ENCODE results near the gene NOS3.
"Not testable (repeated sequence)": the region's sequence is repeated elsewhere in the genome, so short reads cannot be mapped to it uniquely, and the experiment has no call there.

NOS3 gene

DNA sequence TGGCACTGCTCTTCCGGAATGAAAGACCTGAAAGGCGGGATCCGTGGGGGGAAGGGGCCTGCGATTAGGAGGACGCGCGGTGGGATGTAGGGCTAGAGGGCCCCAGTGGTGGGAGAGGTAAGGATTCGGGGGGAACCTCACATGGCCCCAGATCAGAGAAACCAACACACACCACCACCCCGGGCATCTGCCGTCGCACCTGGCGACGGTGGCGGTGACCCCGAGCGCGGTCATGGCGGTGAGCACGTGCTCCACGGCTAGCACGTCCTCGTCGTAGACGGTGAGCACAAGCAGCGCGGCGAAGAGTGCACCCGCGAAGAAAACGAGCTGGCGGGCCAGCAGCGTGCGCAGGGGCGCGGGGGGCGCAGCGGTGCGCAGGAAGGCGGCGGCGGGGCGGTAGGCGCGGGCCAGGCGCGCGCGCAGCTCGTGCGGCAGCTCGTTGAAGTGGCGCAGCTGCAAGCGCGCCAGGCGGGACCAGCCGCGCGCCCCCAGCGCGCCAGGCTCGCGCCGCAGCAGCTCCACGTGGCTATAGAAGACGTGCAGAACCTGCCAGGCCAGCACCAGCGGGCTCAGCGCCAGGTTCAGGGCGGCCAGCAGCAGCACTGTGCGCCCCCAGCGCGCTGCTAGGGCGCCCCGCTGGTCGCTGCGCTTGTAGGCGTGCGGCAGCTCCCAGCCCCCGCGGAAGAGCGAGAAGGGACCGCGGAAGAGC, 27.8 kb downstream of the NOS3 start:
- H3K4me3 ChIP-seq (ENCODE audit: low read length), result 0 out of 2 replicates have a peak overlapping the region, but pooled peaks have one; percentile 7
- TF ChIP-seq, protein P1, sequence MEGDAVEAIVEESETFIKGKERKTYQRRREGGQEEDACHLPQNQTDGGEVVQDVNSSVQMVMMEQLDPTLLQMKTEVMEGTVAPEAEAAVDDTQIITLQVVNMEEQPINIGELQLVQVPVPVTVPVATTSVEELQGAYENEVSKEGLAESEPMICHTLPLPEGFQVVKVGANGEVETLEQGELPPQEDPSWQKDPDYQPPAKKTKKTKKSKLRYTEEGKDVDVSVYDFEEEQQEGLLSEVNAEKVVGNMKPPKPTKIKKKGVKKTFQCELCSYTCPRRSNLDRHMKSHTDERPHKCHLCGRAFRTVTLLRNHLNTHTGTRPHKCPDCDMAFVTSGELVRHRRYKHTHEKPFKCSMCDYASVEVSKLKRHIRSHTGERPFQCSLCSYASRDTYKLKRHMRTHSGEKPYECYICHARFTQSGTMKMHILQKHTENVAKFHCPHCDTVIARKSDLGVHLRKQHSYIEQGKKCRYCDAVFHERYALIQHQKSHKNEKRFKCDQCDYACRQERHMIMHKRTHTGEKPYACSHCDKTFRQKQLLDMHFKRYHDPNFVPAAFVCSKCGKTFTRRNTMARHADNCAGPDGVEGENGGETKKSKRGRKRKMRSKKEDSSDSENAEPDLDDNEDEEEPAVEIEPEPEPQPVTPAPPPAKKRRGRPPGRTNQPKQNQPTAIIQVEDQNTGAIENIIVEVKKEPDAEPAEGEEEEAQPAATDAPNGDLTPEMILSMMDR (conservative IDR thresholded peaks at IDR 0.05; ENCODE audit: low read length), result no peak
- DNase-seq (ENCODE audit: low read depth), result no peak

DNA sequence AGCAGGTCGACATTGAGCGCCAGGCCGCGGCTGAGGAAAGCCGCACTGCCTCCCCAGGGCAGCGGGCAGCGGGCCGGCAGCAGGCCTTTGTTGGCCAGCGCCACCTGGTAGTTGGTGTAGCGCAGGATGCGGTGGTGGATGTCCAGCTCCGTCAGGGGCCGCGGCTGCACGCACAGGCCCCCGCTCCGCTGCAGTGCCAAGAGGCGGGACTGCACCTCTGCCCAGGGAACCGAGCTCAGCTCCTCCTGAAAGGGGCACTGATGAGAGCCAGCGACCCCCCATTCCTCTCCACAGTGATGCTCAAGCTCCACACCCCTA, 28.3 kb downstream of the NOS3 start:
- H3K4me3 ChIP-seq (ENCODE audit: low read length), result no peak overlapping the region
- TF ChIP-seq, protein P1 (conservative IDR thresholded peaks at IDR 0.05; ENCODE audit: low read length), result no peak
- DNase-seq (ENCODE audit: low read depth), result no peak

DNA sequence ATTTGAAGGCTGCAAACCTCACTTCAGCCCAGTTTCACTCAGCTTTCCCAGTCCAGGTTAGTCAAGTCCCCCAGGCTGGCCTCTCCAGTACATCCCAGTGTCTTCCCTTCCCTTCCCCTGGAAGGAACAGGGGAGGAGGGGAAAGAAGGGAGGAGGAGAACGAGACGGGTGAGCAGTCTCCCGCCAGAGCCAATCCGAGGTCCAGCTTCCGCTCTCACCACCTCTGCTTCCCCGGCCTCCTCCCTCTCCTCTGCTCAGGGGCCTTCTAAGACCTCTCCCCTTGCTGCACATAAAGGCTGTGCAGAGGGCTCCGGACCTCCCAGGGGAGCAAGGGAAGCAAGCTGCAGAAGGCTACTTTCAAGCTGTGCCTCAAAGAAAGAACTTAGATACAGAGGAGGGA, 29.4 kb downstream of the NOS3 start:
- no peak for DNase-seq (ENCODE audit: low read depth)
- H3K4me3 ChIP-seq (ENCODE audit: low read length), result no peak overlapping the region
- TF ChIP-seq, protein P1 (conservative IDR thresholded peaks at IDR 0.05; ENCODE audit: low read length), result no peak

DNA sequence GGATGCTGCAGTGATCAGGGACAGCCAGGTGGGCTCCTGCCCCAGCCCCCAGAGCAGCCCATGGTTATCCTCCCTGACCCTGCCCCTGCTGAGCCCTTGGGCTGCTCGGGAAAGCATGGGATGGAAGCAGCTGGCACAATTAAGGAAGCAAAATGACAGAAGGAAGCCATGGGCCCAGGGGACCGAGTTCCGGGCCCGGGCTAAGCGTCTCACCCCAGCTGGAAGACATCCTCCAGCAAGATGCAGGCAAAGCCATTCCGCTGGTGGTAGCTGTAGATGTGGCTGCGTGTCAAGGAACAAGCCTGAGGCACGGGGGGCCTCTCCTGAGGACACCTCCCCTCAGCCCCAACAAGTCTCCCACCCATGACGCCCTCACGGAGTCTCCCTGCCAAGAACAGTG, 32.4 kb downstream of the NOS3 start:
- DNase-seq (ENCODE audit: low read depth), result no peak
- no peak overlapping the region for H3K4me3 ChIP-seq (ENCODE audit: low read length)
- TF ChIP-seq, protein P1 (conservative IDR thresholded peaks at IDR 0.05; ENCODE audit: low read length), result no peak

DNA sequence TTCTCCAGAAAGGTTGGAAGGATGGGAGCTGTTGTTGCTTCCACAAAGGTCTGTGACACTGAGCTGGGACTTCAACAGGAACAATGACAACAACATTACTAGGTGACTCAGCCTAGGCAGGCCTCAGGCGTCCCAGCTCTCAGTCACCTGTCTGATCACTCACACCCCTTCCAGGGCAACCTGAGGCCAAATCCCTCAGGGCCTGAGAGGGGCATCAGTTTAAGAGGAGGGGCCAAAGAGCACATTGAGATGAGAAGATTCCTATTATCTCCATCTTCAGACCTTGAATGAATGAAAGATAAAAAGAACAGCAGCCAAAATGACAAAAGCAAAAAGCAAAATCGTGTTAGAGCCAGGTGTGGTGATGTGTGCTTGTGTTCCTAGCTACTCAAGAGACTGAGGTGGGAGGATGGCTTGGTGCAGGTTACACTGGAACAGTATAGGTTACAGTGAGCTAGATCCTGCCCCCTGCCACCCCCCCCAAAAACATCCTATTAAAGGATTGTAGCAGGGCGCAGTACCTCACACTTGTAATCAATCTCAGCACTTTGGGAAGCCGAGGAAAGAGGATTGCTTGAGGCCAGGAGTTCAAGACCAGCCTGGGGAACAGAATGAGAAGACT, 33.7 kb downstream of the NOS3 start, which contains the start of gene ATG9B:
TSS of gene ATG9B (minus strand) at position 60 of the 622 bp plus-strand sequence. CDS start 71 bp downstream, outside the sequence.
- no peak for DNase-seq (ENCODE audit: low read depth)
- H3K4me3 ChIP-seq (ENCODE audit: low read length), result no peak within 1 kb of the TSS
- TF ChIP-seq, protein P1 (conservative IDR thresholded peaks at IDR 0.05; ENCODE audit: low read length), result no peak

DNA sequence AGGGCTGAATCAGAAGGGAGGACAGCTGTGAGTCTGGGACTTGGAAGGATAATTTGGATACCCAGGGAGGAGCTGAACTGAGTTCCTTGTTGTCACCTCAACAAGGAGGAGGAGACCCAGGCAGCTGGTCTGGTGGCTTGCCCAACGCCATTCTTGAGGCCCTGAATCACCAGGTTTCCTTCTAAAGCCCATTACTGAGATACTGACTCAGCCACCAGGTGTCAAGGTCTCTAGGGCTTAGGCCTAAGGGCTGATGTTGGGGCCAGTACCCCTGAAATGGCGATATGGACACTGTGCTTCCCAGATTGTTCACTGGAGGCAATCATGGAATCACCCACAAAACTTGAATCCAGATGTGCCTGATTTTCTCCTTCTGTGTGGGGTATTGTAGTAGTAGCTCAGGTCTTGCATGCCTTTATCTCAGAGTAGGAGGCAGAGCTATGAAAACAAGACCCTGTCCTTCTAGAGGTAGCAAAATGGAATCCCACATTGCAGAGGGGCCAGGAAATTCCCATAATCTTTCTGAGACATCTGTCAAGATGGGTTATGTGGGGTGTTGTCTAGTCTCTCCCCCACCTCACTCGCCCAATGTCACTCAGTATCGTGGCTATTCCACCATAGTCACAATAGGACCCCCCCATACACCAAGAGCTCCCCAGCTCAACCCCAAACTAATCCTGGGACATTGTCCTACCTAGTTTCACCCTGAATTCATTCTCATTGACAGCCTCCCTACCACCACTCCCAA, 35.3 kb downstream of the NOS3 start:
- peak; percentile 23 for DNase-seq (ENCODE audit: low read depth)
- TF ChIP-seq, protein P1 (conservative IDR thresholded peaks at IDR 0.05; ENCODE audit: low read length), result no peak
- H3K4me3 ChIP-seq (ENCODE audit: low read length), result no peak overlapping the region

DNA sequence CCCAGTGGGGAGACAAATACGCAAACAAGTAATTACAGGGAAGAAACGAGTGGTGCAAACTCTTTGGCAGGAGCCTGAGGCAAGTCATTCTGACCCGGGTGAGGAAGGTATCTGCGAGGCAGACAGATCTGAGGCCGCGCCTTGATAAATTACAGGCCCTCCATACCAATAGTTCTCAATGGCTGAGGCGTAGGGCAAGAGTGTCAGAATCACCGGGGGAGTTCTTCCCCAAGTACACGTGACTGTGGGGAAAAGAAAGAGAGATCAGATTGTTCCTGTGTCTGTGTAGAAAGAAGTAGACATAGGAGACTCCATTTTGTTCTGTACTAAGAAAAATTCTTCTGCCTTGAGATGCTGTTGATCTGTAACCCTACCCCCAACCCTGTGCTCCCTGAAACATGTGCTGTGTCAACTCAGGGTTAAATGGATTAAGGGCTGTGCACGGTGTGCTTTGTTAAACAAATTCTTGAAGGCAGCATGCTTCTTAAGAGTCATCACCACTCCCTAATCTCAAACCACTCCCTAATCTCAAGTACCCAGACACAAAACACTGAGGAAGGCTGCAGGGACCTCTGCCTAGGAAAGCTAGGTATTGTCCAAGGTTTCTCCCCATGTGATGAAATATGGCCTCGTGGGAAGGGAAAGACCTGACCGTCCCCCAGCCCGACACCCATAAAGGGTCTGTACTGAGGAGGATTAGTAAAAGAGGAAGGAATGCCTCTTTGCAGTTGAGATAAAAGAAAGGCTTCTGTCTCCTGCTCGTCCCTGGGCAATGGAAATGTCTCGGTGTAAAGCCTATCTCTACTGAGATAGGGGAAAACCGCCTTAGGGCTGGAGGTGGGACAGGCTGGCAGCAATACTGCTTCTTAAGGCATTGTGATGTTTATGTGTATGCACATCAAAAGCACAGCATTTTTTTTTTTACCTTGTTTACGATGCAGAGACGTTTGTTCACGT, 36.2 kb downstream of the NOS3 start:
- DNase-seq (ENCODE audit: low read depth); H3K4me3 ChIP-seq (ENCODE audit: low read length): not testable (repeated sequence)

DNA sequence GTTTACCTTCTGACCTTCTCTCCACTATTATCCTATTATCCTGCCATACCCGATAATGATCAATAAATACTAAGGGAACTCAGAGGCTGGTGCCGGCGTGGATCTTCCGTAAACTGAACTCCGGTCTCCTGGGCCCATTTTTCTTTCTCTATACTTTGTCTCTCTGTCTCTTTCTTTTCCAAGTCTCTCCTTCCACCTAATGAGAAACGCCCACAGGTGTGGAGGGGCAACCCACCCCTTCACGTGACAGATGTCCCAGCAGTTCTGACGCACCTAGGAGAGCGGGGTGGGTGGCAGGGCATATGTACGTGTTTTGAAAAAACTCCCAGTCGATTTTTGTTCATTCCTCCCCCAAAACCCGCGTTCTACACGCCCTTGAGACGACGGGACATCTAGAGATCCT, 36.9 kb downstream of the NOS3 start:
- H3K4me3 ChIP-seq (ENCODE audit: low read length), result peak overlapping the region; percentile 60
- not testable (repeated sequence) for DNase-seq (ENCODE audit: low read depth)
